Epidermal melanocyte (primary cell): Measurements from ENCODE around the gene FAM118A.
"Not testable (repeated sequence)": the region's sequence is repeated elsewhere in the genome, so short reads cannot be mapped to it uniquely, and the experiment has no call there.

Experiments used
- DNase-seq: peaks from one replicate; pipeline ENCODE4 v3.0.0; 2011; ENCODE audit warnings: low spot score; ENCODE audit not compliant: insufficient read length

The FAM118A gene

DNA sequence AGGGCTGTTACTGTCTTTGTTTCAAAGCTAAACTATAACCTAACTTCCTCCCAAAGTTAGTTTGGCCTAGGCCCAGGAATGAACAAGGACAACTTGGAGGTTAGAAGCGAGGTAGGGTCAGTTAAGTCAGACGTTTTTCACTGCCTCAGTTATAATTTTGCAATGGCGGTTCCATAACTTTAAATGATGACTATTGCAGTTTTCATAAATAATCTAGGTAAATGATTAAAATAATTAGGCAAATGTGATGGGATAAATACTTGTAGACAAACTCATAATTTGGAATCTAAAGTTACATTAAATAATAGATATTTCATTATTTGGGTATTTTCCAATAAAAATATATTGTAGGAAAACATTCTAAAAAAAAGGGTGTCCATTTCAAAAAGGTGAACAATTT is 63.9 kb downstream of the FAM118A start:
- DNase-seq = not testable (repeated sequence)

- no peak for DNase-seq
These were observed 66.3 kb downstream of the FAM118A start for GRCh38 chr22:45376009-45376408.

DNA sequence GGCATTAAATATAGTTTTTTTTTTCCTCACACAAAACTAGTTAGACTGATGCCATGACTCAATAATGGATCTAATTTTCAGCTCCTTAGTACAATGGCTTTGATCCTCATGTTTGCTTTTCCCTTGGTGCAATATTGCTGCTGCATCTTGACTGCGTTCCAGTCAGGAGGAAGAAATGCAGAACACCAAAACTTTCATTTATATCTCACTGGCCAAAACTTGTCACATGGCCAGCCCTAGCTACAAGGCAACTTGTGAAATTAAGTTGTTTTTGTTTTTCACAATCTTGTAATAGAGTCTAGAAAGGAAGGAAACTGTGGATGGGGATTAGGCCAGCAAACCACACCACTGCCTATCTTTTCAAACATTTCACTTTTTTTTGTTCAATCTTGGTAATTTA is 67.0 kb downstream of the FAM118A start:
- DNase-seq = no peak

GRCh38 chr22:45381348-45381747 is 71.6 kb downstream of the FAM118A start:
- no peak for DNase-seq

DNA sequence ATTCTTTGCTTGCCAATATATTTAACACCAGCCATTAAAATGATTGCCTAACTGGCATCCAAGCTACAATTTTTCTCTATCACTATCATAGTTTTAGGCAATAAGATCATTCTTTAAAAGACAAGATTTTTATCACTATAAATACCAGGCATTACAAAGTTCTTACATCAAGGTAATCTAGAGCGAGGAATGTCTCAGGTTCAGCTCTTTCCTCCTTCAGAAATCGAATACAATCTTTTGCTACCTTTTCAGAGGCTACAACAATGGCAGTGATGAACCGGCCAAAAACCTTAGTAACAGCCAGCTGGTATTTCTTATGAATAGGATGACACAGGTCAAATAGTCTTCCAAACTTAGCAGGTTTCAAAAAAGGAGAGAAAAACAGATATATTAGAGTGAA is 79.8 kb downstream of the FAM118A start:
- no peak for DNase-seq
